Measurements from ENCODE around the gene TFDP1. TPM values are rescaled to one million over a fixed set of nuclear protein-coding genes. Genes with fewer than 3 reads are reported as not detected.
"Not testable (repeated sequence)": the region's sequence is repeated elsewhere in the genome, so short reads cannot be mapped to it uniquely, and the experiment has no call there.

The TFDP1 gene
- total and polyA plus RNA-seq, 5 donors: 37.1 to 54.2 (median 50.1) TPM

- intact Hi-C loops (cut with DNase I): no loop called here
- Histone ChIP-seq H3K27me3 (ENCODE audit: control insufficient read depth, insufficient read depth) (no peaks in the 10 kb centered on the region), H3K4me3 (ENCODE audit: low read length) (no peak overlapping the region), H3K4me1 (ENCODE audit: control insufficient read depth, insufficient read depth, low read length) (no peaks in the 10 kb centered on the region), H3K9me3 (ENCODE audit: control insufficient read depth, low read length) (no peaks in the 10 kb centered on the region), H3K27ac (ENCODE audit: low read length) (peak overlapping the region; percentile 16)
- 71% methylated on average over 18 of the region's 18 CpGs for WGBS
- peak in 1 of 3 donors; percentile 71 for DNase-seq
- peak; percentile 77 to 79 for ATAC-seq
These were observed 4.9 kb downstream of the TFDP1 start for GRCh38 chr13:113589251-113589960.

DNA sequence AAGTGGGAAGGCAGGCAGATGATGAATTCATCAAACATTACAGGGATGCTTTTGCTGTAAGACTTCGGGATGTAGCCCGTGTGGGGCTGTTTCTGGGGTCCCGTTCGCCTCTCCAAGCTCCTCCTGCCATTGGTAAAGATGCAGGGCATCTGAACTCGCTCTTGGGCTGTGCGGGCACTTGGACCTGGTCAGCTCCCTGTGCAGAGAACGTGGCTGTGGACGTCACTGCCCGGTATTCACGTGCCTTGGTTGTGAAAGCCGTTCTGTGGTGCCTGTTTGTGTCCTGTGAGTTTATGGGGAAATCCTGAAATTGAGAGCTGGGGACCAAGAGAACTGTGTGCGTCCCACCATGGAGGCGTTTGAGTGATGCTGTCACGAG lies 5.4 kb downstream of the TFDP1 start:
- Histone ChIP-seq H3K9me3 (ENCODE audit: control insufficient read depth, low read length) (no peaks in the 10 kb centered on the region), H3K4me3 (ENCODE audit: low read length) (no peak overlapping the region), H3K27me3 (ENCODE audit: control insufficient read depth, insufficient read depth) (no peaks in the 10 kb centered on the region), H3K4me1 (ENCODE audit: control insufficient read depth, insufficient read depth, low read length) (no peaks in the 10 kb centered on the region), H3K27ac (ENCODE audit: low read length) (no peak overlapping the region)
- intact Hi-C loops (cut with DNase I): no loop called here
- 87% methylated on average over 14 of the region's 14 CpGs for WGBS
- ATAC-seq: peak in 1 of 2 donors; percentile 5
- DNase-seq: no peak

DNA sequence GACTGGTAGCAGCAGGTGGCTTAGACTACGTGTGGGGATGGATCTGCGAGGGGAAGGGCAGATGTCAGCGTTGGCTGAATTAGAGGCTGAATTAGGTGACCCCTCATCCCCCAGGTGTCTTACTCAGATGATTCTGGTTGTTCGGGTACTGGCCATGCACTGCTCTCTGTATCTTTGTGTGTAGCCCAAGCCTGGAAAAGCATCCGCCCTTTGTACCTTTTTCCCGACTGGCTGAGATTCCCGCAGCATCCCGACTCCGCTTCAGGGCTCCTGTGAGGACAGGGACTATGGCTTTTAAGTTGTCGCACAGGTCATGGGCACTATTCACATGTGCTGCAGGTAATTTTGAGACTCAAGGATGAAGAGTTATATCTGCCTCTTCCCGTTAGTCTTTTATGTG lies 7.2 kb downstream of the TFDP1 start:
- no peak overlapping the region for H3K27ac ChIP-seq (ENCODE audit: low read length)
- H3K27me3 ChIP-seq (ENCODE audit: control insufficient read depth, insufficient read depth): no peaks in the 10 kb centered on the region
- intact Hi-C loops (cut with DNase I): no loop called here
- no peak for DNase-seq
- H3K4me1 ChIP-seq (ENCODE audit: control insufficient read depth, insufficient read depth, low read length): no peaks in the 10 kb centered on the region
- H3K4me3 ChIP-seq (ENCODE audit: low read length): no peak overlapping the region
- H3K9me3 ChIP-seq (ENCODE audit: control insufficient read depth, low read length): no peaks in the 10 kb centered on the region
- 91% methylated on average over 11 of the region's 11 CpGs for WGBS
- ATAC-seq: no peak

GRCh38 chr13:113592571-113592970 lies 8.0 kb downstream of the TFDP1 start:
- DNase-seq (no peak), ATAC-seq (no peak)
- 99% methylated on average over 5 of the region's 5 CpGs for WGBS
- H3K9me3 ChIP-seq (ENCODE audit: control insufficient read depth, low read length): no peaks in the 10 kb centered on the region
- no peak overlapping the region for H3K4me3 ChIP-seq (ENCODE audit: low read length)
- intact Hi-C loops (cut with DNase I): no loop called here
- H3K27ac ChIP-seq (ENCODE audit: low read length): no peak overlapping the region
- H3K4me1 ChIP-seq (ENCODE audit: control insufficient read depth, insufficient read depth, low read length): no peaks in the 10 kb centered on the region
- H3K27me3 ChIP-seq (ENCODE audit: control insufficient read depth, insufficient read depth): no peaks in the 10 kb centered on the region

DNA sequence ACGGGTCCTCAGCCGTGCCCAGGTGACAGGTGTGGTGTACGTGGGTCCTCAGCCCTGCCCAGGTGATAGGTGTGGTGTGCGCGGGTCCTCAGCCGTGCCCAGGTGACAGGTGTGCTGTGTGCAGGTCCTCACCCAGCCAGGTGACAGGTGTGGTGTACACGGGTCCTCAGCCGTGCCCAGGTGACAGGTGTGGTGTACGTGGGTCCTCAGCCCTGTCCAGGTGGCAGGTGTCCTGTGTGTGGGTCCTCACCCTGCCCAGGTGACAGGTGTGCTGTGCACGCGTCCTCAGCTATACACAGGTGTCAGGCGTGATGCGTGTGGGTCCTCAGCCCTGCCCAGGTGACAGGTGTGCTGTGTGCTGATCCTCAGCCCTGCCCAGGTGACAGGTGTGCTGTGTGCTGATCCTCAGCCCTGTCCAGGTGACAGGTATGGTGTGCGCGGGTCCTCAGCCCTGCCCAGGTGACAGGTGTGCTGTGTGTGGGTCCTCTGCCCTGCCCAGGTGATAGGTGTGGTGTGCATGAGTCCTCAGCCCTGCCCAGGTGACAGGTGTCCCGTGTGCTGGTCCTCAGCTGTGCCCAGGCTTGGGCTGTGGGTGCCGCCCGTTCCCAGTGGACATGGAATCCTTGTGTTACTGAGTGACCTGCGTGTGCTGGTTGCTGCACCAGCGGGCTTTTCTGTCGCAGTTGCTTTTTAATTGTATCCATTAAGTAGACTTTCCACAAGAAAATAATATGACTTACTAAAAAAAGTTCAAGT lies 9.7 kb downstream of the TFDP1 start:
- ATAC-seq; H3K27me3 ChIP-seq (ENCODE audit: control insufficient read depth, insufficient read depth); intact Hi-C loops (cut with DNase I); H3K9me3 ChIP-seq (ENCODE audit: control insufficient read depth, low read length); H3K4me1 ChIP-seq (ENCODE audit: control insufficient read depth, insufficient read depth, low read length); H3K4me3 ChIP-seq (ENCODE audit: low read length); DNase-seq; H3K27ac ChIP-seq (ENCODE audit: low read length): not testable (repeated sequence)
- 90% methylated on average over 21 of the region's 21 CpGs for WGBS

GRCh38 chr13:113595131-113595530 lies 10.6 kb downstream of the TFDP1 start:
- H3K27ac ChIP-seq (ENCODE audit: low read length): no peak overlapping the region
- no peaks in the 10 kb centered on the region for H3K4me1 ChIP-seq (ENCODE audit: control insufficient read depth, insufficient read depth, low read length)
- no peak overlapping the region for H3K4me3 ChIP-seq (ENCODE audit: low read length)
- no peaks in the 10 kb centered on the region for H3K27me3 ChIP-seq (ENCODE audit: control insufficient read depth, insufficient read depth)
- 94% methylated on average over 8 of the region's 8 CpGs for WGBS
- DNase-seq: no peak
- intact Hi-C loops (cut with DNase I): no loop called here
- no peaks in the 10 kb centered on the region for H3K9me3 ChIP-seq (ENCODE audit: control insufficient read depth, low read length)
- no peak for ATAC-seq

DNA sequence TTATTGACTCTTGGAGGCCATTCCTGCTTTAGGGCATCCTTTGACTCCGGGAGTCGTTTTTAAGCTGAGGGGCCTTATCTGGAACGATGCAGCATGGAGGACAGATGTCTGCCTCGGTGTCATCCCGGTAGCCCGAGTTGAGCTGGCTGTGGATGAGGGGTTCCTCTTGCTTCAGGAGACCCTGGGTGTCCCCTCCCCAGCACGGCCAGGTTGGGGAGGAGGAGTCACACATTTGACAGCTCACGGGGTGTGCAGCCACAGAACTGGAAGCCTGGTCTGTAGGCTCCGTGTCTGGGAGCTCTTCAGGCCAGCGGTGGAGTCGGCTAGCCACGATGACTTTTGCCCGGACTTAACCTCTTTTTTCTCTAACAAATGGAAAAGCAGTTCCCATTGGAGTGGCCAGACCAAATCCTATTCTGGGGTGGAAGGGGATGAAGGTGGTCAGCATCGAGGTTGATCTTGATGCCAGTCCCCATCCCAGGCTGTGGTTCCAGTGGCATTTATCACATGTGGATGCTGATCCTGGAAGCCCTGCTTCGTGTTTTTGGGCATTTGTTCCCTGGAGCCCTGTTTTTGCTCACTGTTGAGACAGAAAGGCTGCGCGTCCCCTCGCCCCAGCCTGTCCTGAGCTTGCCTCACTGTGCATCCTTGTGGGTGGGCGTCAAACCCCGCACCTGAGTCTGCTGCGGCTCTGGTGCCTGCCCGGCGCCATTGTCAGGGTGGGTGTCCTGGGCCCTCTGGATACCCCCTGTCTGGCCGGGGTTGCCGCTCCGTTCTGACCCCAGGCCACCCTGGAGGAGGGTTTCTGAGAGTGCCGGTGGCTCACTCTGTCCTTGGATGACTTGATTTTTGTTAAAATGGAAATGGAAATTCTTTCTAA lies 12.0 kb downstream of the TFDP1 start:
- Histone ChIP-seq H3K4me3 (ENCODE audit: low read length) (no peak overlapping the region), H3K4me1 (ENCODE audit: control insufficient read depth, insufficient read depth, low read length) (no peaks in the 10 kb centered on the region), H3K27me3 (ENCODE audit: control insufficient read depth, insufficient read depth) (no peaks in the 10 kb centered on the region), H3K27ac (ENCODE audit: low read length) (no peak overlapping the region), H3K9me3 (ENCODE audit: control insufficient read depth, low read length) (no peaks in the 10 kb centered on the region)
- ATAC-seq (no peak), DNase-seq (no peak)
- WGBS: 92% methylated on average over 27 of the region's 27 CpGs
- intact Hi-C loops (cut with DNase I): no loop called here

DNA sequence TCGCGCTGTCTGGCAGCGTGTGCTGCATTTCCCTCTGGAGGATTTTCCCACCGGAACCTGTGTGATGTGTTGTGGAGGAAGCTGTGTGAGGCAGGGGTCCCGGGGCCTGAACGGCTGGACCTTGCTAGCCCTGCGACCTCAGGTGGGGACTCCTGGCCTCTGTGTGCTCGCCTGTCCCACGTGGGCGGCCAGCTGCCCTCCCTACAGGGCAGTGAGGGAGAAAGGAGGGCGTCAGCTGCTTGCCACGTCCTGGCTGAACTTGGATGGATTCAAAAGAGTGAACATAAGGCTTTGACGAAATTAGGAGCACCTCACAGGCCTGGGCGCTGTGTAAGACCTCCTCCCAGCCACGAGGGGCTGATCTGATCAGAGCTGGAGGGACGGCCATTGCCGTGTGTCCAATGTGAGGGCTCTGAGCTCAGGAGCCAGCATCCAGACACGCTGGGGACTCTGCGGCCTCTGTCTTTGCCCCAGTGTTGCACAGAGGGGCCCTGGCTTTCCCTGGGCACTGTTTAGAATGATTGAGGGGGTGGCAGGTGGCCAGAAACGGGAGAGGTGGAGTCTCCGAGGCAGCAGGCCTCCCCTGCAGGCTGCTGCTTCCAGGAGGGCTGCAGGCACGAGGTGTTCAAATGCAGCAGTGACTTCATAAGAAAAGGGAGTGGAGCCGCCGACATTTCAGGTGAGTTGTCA lies 13.0 kb downstream of the TFDP1 start:
- no peaks in the 10 kb centered on the region for H3K4me1 ChIP-seq (ENCODE audit: control insufficient read depth, insufficient read depth, low read length)
- no peak for DNase-seq
- WGBS: 92% methylated on average over 24 of the region's 24 CpGs
- ATAC-seq: peak in 1 of 2 donors; percentile 20
- intact Hi-C loops (cut with DNase I): no loop called here
- no peak overlapping the region for H3K4me3 ChIP-seq (ENCODE audit: low read length)
- no peaks in the 10 kb centered on the region for H3K9me3 ChIP-seq (ENCODE audit: control insufficient read depth, low read length)
- H3K27ac ChIP-seq (ENCODE audit: low read length): no peak overlapping the region
- no peaks in the 10 kb centered on the region for H3K27me3 ChIP-seq (ENCODE audit: control insufficient read depth, insufficient read depth)

- intact Hi-C loops (cut with DNase I): no loop called here
- Histone ChIP-seq H3K27me3 (ENCODE audit: control insufficient read depth, insufficient read depth) (no peaks in the 10 kb centered on the region), H3K27ac (ENCODE audit: low read length) (no peak overlapping the region), H3K4me3 (ENCODE audit: low read length) (no peak overlapping the region), H3K9me3 (ENCODE audit: control insufficient read depth, low read length) (no peaks in the 10 kb centered on the region), H3K4me1 (ENCODE audit: control insufficient read depth, insufficient read depth, low read length) (no peaks in the 10 kb centered on the region)
- ATAC-seq: no peak
- no peak for DNase-seq
- WGBS: 77% methylated on average over 5 of the region's 5 CpGs
These were observed 13.5 kb downstream of the TFDP1 start for GRCh38 chr13:113598081-113598410.

DNA sequence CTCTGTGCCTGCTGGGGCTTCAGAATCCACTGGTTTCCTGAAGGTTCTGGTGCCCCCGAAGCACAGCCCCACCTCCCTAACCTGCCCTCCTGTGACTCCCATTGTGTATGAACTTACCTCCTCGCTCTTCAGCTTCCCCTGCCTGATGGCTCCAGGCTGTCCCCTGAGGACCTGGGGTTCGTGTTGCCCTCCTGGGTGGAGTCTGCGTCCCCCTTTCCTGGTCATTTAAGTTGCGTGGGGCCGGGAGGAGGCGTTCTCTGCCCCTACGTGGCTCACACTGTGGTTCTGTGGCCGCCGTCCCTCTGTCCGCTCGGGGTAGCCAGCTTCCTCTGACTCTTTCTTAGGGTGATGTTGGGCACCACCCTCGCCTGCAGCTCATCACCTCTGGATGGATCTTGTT lies 13.9 kb downstream of the TFDP1 start:
- intact Hi-C loops (cut with DNase I): no loop called here
- no peaks in the 10 kb centered on the region for H3K9me3 ChIP-seq (ENCODE audit: control insufficient read depth, low read length)

More for the DNA sequence above, 13.9 kb downstream of the TFDP1 start:
- Histone ChIP-seq H3K27me3 (ENCODE audit: control insufficient read depth, insufficient read depth) (no peaks in the 10 kb centered on the region), H3K4me3 (ENCODE audit: low read length) (no peak overlapping the region), H3K4me1 (ENCODE audit: control insufficient read depth, insufficient read depth, low read length) (no peaks in the 10 kb centered on the region), H3K27ac (ENCODE audit: low read length) (no peak overlapping the region)
- DNase-seq (no peak), ATAC-seq (no peak)
- 98% methylated on average over 13 of the region's 13 CpGs for WGBS

Measured in right cardiac atrium (tissue), 5 donors.